Right lobe of liver (tissue), 4 donors: ENCODE data around the gene PAX6.

ENCODE experiments used
- CTCF ChIP-seq, 4 donors: fragments of 200-600 bp in 3 of 4; fragments of 450-650 bp in 1 of 4; IDR thresholded peaks; one replicate each; pipeline versions ENCODE4 v1.5.1 to v1.8.0; 2016 to 2022; ENCODE audit warnings: antibody characterized with exemption in 4 of 4, mild to moderate bottlenecking in 2 of 4
- POLR2A ChIP-seq: fragments of 450-650 bp; IDR thresholded peaks from one replicate; pipeline ENCODE4 v1.6.1; 2017; ENCODE audit warnings: antibody characterized with exemption, mild to moderate bottlenecking
- donor health status: DM: no; HTN: no; CAD: no.
- donor health status: DM: no; HTN: no; CAD: no.
- donor health status: DM: no; HTN: yes; CAD: no.

GRCh38 chr11:31770011-31770700 lies 41.0 kb downstream of the PAX6 start:
- TF ChIP-seq CTCF (IDR thresholded peaks at IDR 0.05) = no peak
- TF ChIP-seq POLR2A = no peak
